GM18526 (cell line): ENCODE results near the gene SNX5.

Source experiments
- POLR2A ChIP-seq: IDR thresholded peaks from 3 replicates; pipeline ENCODE4 v1.6.1; 2011; ENCODE audit not compliant: insufficient read length; ENCODE audit errors: extremely low read depth

The SNX5 gene

DNA sequence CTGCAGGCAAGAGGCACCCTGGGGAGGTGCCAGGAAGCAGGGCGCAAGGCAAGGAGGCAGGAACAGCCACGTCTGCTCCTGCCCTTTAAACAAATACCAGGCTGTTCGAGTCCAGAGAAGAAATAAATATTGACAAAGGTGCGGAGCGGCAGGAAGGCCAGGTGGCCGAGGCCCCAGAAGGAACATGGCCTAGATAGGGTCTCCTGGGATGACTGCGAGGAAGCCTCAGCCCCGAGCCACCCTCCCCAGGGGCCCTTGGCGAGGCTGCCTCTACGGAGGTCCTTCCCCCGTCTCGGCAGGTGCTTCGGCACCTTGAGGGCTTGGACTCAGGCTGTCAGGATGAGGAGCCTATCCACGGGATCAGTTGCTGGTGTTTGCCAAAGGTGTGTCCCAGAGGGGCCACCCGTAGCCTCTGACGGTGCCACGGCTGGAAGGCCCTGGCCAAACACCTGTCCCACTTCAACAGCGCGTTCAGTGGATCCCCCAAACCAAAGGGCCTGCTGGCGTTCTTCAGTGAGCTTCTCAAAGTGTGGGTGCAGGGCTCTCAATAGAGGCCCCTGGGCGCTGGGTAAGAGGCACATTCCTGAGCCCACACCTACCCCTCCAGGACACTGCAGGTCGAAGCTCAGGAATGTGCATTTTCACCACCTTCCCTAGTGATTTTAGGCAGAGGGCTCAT is 39.8 kb downstream of the SNX5 start:
- no peak for TF ChIP-seq POLR2A

DNA sequence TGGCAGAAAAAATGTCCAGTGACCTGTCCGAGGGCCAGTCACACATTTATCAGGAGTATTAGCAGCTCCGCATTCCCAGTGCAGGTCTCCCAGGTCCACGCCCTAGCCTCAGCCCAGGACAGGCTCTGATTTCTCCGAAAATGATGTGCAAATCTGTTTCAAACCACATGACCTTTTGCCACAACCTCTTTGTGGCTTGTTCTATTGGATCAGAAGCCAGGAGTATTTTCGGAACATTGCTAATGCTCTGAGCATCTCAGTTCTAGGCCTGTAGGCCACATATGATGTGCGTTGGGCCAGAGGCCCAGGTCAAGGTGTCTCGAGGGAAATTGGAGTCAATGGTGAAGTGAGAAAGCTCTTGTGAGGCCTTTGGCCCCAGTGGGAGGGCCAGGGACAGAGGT is 40.4 kb downstream of the SNX5 start:
- no peak for TF ChIP-seq POLR2A

DNA sequence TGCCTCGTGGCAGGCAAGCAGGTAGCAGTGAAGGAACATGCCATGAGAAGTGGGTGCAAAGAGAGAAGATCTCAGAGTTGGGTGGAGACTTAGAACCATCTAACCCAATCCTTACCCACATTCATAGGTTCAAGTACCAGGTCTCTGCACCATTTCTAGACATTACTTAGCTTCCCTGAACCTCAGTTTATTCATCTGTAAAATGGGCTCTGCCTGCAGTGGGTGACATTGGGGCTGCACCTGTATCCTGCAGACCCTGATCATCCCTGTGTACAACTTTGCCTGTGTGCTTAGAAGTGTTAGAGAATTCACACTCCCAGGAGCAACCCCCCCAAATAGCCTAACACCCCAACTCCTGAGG is 42.7 kb downstream of the SNX5 start:
- TF ChIP-seq POLR2A: no peak

DNA sequence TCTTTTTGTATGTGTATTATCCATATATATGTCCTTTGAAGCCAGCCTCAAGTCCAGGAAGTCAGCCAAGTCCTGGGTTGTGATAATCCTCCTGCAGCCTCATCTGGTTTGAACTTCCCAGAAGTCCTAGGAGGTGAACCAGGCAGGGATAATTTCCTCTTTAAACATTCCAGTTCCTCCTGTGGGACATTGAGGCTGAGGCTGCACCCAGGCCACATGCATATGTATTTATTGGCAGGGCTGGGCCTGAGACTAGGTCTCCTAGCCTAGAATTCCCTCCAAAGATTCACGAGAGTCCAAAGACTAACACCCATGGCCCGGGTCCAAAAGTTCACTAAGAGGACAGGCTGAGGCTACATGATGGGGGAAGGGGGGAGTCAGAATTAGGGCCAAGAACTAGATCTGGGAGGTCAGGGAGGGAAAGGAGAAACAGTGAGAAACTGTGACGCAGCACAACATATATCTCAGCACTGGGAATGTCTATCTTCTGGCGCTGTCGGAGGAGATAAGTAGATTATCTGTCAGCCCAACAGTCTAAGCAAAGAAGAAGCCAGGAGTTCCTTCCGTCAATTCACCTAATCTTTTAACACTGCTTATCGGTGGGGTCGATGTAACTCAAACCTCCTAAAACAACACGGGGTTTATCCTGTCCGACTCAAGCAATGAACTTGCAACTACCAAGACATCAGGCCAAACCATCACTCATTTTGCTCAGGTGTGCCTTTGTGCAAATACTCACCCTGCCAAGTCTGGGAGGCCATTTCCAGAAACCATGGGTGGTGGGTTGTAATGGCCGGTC is 43.3 kb downstream of the SNX5 start:
- no peak for TF ChIP-seq POLR2A

DNA sequence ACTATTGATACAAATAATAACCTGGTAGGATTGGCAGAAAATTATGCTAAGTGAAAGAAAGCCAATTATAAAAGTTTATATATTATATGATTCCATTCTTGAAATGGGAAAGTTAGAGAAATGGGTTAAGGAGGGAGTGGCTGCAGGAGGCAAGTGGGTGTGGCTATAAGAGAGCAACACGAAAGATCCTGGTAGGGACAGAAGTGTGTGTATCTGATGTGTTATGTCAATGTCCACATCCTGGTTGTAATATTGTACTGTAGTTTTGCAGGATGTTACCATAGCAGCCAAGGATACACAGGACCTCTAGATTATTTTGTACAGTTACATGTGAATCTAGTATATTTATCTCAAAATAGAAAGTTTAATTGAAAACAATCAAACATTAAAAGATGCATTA is 46.8 kb downstream of the SNX5 start:
- TF ChIP-seq POLR2A: no peak

DNA sequence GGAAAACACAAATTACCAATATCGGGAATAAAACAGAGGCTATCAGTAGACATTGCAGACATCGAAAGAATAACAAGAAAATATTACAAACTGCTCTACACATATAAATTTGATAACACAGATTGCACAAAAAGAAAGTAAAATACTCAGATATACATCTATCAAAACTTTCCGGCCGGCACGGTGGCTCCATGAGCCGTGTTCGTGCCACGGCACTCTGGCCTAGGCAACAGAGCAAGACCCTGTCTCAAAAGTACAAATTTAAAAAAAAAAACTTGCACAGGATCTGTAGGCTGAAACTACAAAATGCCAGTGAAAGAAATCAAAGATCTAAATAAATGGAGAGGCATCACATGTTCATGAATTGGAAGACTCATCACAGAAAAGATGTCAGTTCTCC is 49.4 kb downstream of the SNX5 start:
- no peak for TF ChIP-seq POLR2A

DNA sequence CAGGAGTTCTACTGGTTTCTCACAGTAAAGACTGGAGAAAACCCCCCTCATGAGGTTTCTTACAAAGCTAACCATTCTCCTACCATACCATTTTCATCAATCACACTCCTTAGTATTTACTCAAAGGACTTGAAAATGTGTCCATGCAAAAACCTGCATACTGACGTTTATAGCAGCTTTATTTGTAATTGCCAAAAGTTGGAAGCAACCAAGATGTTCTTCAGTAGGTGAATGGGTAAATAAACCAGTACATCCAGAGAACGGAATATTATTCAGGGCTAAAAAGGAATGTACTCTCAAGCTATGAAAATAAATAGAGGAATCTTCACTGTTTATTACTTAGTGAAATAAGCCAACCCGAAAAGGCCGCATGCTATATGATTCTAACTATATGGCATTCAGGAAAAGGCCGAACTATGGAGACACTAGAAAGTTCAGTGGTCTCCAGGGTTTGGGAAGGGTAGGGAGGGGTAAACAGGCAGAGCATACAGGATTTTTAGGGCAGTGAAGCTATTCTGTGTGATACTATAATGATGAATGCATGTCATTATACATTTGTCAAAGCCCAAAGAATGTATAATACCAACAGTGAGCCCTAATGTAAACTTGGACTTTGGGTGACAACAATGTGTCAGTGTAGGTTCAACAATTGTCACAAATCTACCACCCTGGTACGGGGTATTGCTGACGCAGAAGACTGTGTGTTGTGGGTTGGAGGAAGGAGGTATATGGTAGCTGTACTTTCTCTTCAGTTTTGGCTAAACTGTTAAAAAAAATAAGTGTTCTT is 50.6 kb downstream of the SNX5 start:
- no peak for TF ChIP-seq POLR2A

DNA sequence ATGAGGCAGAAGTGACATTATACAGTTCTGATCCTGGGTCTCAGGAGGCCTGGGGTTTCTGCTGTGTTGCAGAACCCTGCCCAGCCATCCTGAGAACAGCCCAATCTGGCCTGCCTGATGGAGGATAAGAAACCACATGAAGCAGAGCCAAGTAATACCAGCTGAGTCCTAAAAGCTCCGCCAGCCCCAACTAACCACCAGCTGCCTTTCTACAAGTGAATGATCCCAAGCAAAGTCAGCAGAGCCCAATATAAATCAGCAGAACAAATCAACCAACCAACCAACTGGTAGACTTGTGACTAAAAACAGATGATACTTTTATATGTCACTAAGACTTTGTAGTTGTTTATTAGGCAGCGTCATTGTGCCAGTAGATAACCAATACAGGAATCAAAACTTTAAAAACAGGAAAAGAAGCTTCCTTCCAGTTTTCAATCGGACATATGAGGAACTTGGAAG is 52.1 kb downstream of the SNX5 start:
- no peak for TF ChIP-seq POLR2A

DNA sequence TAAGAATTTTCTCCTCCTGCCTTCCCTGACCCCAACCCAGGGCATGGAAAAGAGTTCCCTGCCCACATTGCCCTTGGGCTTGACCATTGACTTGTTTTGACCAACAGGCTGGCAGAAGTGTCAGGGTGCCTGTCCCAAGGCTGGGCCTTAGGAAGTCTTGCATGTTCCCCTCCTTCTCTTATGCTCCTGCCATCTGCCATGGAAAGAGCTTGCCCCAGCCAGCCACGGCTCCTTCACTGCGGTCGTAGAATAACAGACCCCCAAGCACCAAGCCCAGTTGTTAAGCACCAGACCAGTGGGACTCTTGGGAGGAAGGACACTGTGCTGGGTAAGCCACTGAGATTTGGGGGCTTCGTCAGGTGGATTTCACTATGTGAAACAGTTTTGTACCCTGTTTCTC is 53.6 kb downstream of the SNX5 start:
- TF ChIP-seq POLR2A: no peak

DNA sequence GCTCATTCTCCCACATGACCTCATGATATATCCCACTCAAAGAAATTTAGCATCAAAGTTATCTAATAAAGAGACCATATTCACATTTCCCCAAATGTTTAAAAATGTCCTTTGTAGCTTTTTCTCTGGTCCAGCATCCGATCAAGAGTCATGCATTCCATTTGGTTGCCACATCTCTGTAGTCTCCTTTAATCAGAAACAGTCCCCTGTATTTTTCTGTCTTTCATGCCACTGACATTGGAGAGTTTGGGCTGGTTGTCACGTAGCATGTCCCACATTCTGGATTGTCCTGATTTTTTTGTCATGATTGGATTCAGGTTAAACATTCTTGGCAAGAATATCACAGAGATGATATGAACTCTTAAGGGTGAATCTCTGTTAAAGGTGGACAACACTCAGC is 55.7 kb downstream of the SNX5 start:
- no peak for TF ChIP-seq POLR2A

DNA sequence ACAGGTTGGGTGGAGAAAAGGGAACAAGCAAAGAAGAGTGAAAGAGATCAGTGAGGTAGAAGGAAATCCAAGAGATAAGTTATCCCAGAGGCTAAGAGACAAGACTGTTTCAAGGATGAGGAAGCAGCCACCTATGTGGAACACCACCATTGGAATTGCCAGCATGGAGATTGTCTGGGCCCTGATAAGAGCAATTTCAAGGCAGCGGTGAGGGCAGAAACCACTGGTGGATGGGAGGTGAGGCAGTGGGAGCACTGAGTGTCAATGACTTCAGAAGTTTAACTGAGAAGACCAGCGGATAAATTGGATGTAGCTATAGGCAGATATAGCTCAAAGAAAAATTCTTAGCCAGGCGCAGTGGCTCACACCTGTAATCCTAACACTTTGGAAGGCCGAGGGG is 56.7 kb downstream of the SNX5 start:
- no peak for TF ChIP-seq POLR2A

DNA sequence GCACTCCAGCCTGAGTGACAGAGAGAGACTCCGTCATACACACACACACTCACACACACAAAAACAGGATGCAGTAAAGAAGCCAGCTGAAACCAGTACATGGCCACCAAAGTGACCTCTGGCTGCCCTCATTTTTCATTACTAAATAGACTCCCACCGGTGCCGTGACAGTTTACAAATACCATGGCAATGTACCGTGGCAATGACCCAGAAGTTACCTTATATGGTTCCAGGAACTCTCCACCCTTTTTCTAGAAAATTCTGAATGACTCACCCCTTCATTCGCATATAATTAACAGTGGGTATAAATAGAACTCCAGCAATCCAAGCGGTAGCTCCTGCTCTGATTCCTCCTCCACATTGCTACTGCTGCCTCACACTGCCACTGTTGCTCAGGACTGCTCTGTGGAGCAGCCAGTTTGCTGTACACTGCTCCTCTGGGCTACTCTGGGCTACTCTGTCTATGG is 57.7 kb downstream of the SNX5 start:
- TF ChIP-seq POLR2A: no peak

DNA sequence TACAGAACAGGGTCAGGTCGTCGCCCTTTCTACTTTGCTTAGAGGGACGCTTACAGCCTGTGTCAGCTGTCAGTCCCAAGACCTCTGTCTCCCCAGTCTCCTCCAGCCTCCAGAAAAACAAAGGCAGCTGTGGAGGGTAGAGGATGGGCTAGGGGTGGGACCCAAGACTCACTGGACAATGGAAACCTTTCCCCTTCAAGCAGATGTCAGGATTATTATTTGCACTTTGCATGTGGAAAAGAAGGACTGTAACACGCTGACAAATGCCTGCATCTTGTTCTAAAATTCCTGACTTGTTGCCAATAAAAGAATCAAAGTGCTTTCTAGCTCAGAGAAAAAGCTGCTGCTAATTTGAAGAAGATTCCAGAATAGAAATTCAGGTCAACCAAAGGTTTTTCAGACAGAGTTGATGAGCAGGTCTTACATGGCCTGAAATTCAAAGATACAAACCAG is 58.7 kb downstream of the SNX5 start:
- no peak for TF ChIP-seq POLR2A

DNA sequence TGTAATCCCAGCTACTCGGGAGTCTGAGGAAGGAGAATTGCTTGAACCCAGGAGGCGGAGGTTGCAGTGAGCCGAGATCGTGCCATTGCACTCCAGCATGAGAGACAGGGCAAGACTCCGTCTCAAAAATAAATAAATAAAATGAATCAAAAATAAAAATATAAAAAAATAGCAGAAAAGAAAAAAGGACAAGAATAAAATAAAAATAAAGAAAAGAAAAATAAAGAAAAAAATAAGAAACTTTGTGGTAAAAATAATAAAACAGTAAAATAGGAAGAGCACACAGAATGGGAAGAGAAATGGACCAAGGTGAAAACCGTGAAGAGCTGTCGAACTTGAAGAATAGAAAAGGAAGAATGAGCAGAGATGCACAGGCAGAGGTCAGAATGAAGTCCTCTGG is 63.0 kb downstream of the SNX5 start:
- TF ChIP-seq POLR2A: no peak

DNA sequence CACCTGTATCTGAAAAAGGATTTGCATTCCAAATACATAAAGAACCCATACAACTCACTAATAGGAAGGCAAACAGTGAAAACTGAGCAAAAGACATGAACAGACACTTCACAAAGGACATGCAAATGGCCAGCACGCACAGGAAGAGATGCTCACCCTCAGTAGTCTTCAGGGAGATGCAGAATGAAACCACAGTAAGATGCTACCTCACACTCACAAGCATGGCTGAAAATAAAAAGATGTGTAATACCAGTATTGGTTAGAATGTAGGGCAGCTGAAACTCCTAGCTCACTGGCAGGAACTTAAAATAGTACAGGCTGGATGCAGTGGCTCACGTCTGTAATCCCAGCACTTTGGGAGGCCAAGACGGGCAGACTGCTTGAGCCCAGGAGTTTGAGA is 64.6 kb downstream of the SNX5 start:
- TF ChIP-seq POLR2A: no peak

DNA sequence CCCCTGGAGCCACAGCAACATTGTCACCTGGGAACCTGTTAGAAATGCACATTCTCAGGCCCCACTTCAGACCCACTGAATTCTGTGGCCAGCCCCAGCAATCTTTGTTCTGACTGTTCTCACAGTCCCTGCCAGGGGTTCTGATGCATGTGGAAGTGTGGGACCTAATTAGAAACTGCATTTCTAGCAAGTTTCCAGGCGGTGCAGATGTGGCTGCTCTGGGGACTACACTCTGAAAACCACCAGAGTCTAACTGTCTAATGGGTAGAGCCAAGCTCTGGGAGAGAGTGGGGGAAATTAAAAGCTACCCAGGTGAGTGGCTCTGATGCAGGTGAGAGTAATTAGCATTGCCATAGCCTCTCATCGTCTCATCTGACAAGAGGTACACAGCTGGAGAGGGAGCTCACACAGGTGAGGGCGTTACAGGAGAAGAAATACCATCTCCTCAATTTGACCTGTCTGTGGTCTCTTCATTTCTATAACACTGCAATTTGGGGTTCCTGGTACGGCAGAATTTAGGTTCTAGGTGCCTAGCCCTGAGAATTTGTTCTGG is 66.0 kb downstream of the SNX5 start:
- no peak for TF ChIP-seq POLR2A

DNA sequence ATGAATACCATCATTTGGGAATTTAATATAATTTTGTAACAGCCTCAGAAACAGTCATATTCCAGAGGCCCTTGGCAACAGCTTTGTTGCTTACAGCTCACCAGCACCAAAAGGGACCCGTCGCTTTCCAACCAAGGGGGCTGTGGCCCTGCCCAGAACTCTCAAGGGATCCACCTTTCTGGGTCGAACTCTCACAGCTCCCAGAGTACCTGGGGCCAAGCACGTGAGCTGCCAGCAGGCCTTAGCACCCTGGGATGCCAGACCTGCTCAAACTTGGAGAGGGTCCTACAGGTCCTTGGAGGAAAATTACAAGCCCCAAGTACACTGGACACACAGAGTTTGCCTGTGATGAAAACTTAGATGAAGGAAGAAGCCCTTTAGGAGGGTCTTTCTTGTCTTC is 66.6 kb downstream of the SNX5 start:
- TF ChIP-seq POLR2A: no peak
